Heart left ventricle (tissue), 16 donors: ENCODE measurements around the gene AXIN1. TPM values are rescaled to one million over a fixed set of nuclear protein-coding genes. Genes with fewer than 3 reads are reported as not detected.

ENCODE experiments used
- ATAC-seq, 4 donors: fragments of 200-7000 bp; cut with Tn5 transposase; one replicate each; pipeline ENCODE4 v1.9.1; 2020 to 2022; ENCODE audit warnings: moderate library complexity in 4 of 4, mild to moderate bottlenecking in 3 of 4, moderate number of reproducible peaks in 1 of 4
- DNase-seq, 5 donors: peaks; one replicate each; pipeline ENCODE4 v3.0.0-alpha.2; 2020
- H3K27ac ChIP-seq, 12 donors: fragments of 200-600 bp; sonication (generic) in 4 of 12; one replicate each; pipeline versions ENCODE4 v1.5.0 to v1.8.0; 2016 to 2022; ENCODE audit warnings: mild to moderate bottlenecking in 2 of 12
- H3K27me3 ChIP-seq, 9 donors: fragments of 200-600 bp; sonication (generic) in 2 of 9; one replicate each; pipeline versions ENCODE4 v1.5.1 to v1.8.0; 2016 to 2022; ENCODE audit warnings: mild to moderate bottlenecking in 3 of 9
- H3K36me3 ChIP-seq, 9 donors: fragments of 200-600 bp; sonication (generic) in 2 of 9; one replicate each; pipeline versions ENCODE4 v1.5.0 to v1.8.0; 2018 to 2022; ENCODE audit warnings: mild to moderate bottlenecking in 2 of 9
- H3K4me1 ChIP-seq, 12 donors: fragments of 200-600 bp; sonication (generic) in 4 of 12; one replicate each; pipeline versions ENCODE4 v1.5.0 to v1.8.0; 2016 to 2022; ENCODE audit warnings: mild to moderate bottlenecking in 3 of 12
- H3K4me3 ChIP-seq, 12 donors: fragments of 200-600 bp; sonication (generic) in 4 of 12; one replicate each; pipeline versions ENCODE4 v1.5.0 to v1.8.0; 2017 to 2022; ENCODE audit warnings: mild to moderate bottlenecking in 9 of 12, moderate library complexity in 4 of 12
- H3K9me3 ChIP-seq, 12 donors: fragments of 200-600 bp; sonication (generic) in 4 of 12; one replicate each; pipeline versions ENCODE4 v1.5.0 to v1.8.0; 2016 to 2022; ENCODE audit warnings: mild to moderate bottlenecking in 1 of 12
- CTCF ChIP-seq, 12 donors: fragments of 200-600 bp; sonication (generic) in 4 of 12; IDR thresholded peaks; one replicate each; pipeline versions ENCODE4 v1.5.0 to v1.8.0; 2018 to 2022; ENCODE audit warnings: antibody characterized with exemption in 12 of 12, mild to moderate bottlenecking in 5 of 12
- POLR2A ChIP-seq, 2 donors: fragments of 450-650 bp; IDR thresholded peaks; one replicate each; pipeline ENCODE4 v1.6.1; 2017; ENCODE audit warnings: antibody characterized with exemption in 2 of 2, mild to moderate bottlenecking in 2 of 2, moderate library complexity in 2 of 2
- WGBS, 4 donors: extraction: QIAGEN DNeasy Blood & Tissue Kit in 2 of 4; methylation state at CpG; one replicate each; pipeline versions ENCODE4 v1.1.5 to v1.1.7; 2013 to 2018; 5-methylcytosine and 5-hydroxymethylcytosine counted together
- intact Hi-C, 10 donors: fragments of 100-400 bp; cut with DNase I; formaldehyde crosslinking; loops; one replicate each; pipeline versions ENCODE4 v1.11.1 to v1.14.2; 2022
- polyA plus RNA-seq, 2 donors: library from polyadenylated mRNA; stranded (reverse); fragments of 200-250 nt; gene quantifications; one replicate each; pipeline ENCODE4 v1.2.3, GENCODE V29; 2013
- total RNA-seq, 9 donors: library from RNA; depleted of rRNA in 2 of 9; stranded (reverse); fragments of >200 nt in 2 of 9; fragmentation: NEBNext Ultra II Directional in 3 of 9; extraction: Animal tissue kit (Norgen Biotek cat#: 25700) in 3 of 9; gene quantifications; one replicate each; pipeline versions ENCODE4 v1.1.0 to v1.2.4, GENCODE V29; 2016 to 2023
- donor health status: ischemic (EF 13 %, LVEDD 7.1; RV severe dilation, severe dysfunction).
- donor health status: healthy with polysubstance abuse.
- donor health status: DM: no; HTN: yes; CAD: no.
- donor health status: DM: no; HTN: no; CAD: no.
- donor health status: ischemic (EF 25% LVEDD 6.9; RV normal size, moderate dysfunction).
- donor health status: ischemic (EF 25% LVEDD 5.7; RV mildly dilated, moderate dysfunction).
- donor health status: healthy.
- donor health status: DM: yes; HTN: yes; CAD: no.
- donor health status: ischemic (EF 35%, LVEDD 5.7; RV mildly dilated, moderate dysfunction).
- donor health status: nonischemic (EF 11% LVEDD 7.7; RV severe dilation, severe dysfunction).
- donor health status: DM: yes; HTN: yes; CAD: no.
- donor health status: PGD.
- donor health status: ischemic (EF 29% LVEDD 5.4; RV normal size, mild dysfunction).
- donor health status: nonischemic (EF 23%, LVEDD 6.1; RV moderate dilation, normal function).

The AXIN1 gene
- total and polyA plus RNA-seq, 11 donors, result 6.8 to 32.0 (median 11.6) TPM

GRCh38 chr16:291539-291938 lies 61.0 kb downstream of the AXIN1 start:
- intact Hi-C loops, result no loop called here
- WGBS, 4 donors, result 87 to 97% (median 91%) methylated on average over 6 to 17 of the region's 17 CpGs
- H3K9me3 ChIP-seq, result no peaks in the 10 kb centered on the region
- no peak for ATAC-seq
- H3K4me3 ChIP-seq, result no peak overlapping the region
- DNase-seq, result no peak
- H3K36me3 ChIP-seq, result peaks cover 0 to 75% (median 50%) of the 10 kb centered on the region in 9 donors
- H3K27ac ChIP-seq, result no peak overlapping the region
- TF ChIP-seq CTCF (IDR thresholded peaks at IDR 0.05), result no peak
- TF ChIP-seq POLR2A (IDR thresholded peaks at IDR 0.05), result no peak
- no peaks in the 10 kb centered on the region for H3K4me1 ChIP-seq
- H3K27me3 ChIP-seq, result no peaks in the 10 kb centered on the region

GRCh38 chr16:290681-291405 lies 61.7 kb downstream of the AXIN1 start:
- Histone ChIP-seq H3K4me3 (no peak overlapping the region), H3K27ac (no peak overlapping the region), H3K27me3 (no peaks in the 10 kb centered on the region), H3K36me3 (peaks cover 0 to 70% (median 44%) of the 10 kb centered on the region in 9 donors), H3K4me1 (no peaks in the 10 kb centered on the region), H3K9me3 (no peaks in the 10 kb centered on the region)
- ATAC-seq (no peak), DNase-seq (no peak)
- intact Hi-C loops, result no loop called here
- 95 to 97% (median 95%) methylated on average over 28 to 50 of the region's 50 CpGs for WGBS, 4 donors
- TF ChIP-seq POLR2A (IDR thresholded peaks at IDR 0.05) (no peak), CTCF (IDR thresholded peaks at IDR 0.05) (no peak)

- Histone ChIP-seq H3K27me3 (no peaks in the 10 kb centered on the region), H3K4me3 (no peak overlapping the region), H3K36me3 (peaks cover 0 to 69% (median 44%) of the 10 kb centered on the region in 9 donors), H3K4me1 (no peaks in the 10 kb centered on the region), H3K27ac (no peak overlapping the region), H3K9me3 (no peaks in the 10 kb centered on the region)
- intact Hi-C loops, result no loop called here
- ATAC-seq, result no peak
- 91 to 95% (median 94%) methylated on average over 15 to 25 of the region's 25 CpGs for WGBS, 4 donors
- no peak for DNase-seq
- TF ChIP-seq CTCF (IDR thresholded peaks at IDR 0.05) (no peak), POLR2A (IDR thresholded peaks at IDR 0.05) (no peak)
These were observed 62.4 kb downstream of the AXIN1 start for GRCh38 chr16:290015-290680.

GRCh38 chr16:289395-289997 lies 63.0 kb downstream of the AXIN1 start:
- DNase-seq (no peak), ATAC-seq (no peak)
- H3K4me1 ChIP-seq, result no peaks in the 10 kb centered on the region
- H3K27me3 ChIP-seq, result no peaks in the 10 kb centered on the region
- TF ChIP-seq POLR2A (IDR thresholded peaks at IDR 0.05), result no peak
- no peak for TF ChIP-seq CTCF (IDR thresholded peaks at IDR 0.05)
- no peak overlapping the region for H3K4me3 ChIP-seq
- H3K9me3 ChIP-seq, result no peaks in the 10 kb centered on the region
- WGBS, 4 donors, result 92 to 98% (median 95%) methylated on average over 17 to 22 of the region's 22 CpGs
- peaks cover 0 to 69% (median 44%) of the 10 kb centered on the region in 9 donors for H3K36me3 ChIP-seq
- no peak overlapping the region for H3K27ac ChIP-seq
- intact Hi-C loops, result loop anchor here in 1 of 10 donors (5.0 kb wide), 1 partner anchor 58 kb away; no protein-coding TSS in a partner anchor
